HK-2 (cell line): ENCODE measurements around the gene RPS13.
"Not testable (repeated sequence)": the region's sequence is repeated elsewhere in the genome, so short reads cannot be mapped to it uniquely, and the experiment has no call there.

Experiments used
- DNase-seq: peaks from one replicate; pipeline ENCODE4 v3.0.0-alpha.2; 2018; ENCODE audit not compliant: unreplicated experiment

The RPS13 gene

DNA sequence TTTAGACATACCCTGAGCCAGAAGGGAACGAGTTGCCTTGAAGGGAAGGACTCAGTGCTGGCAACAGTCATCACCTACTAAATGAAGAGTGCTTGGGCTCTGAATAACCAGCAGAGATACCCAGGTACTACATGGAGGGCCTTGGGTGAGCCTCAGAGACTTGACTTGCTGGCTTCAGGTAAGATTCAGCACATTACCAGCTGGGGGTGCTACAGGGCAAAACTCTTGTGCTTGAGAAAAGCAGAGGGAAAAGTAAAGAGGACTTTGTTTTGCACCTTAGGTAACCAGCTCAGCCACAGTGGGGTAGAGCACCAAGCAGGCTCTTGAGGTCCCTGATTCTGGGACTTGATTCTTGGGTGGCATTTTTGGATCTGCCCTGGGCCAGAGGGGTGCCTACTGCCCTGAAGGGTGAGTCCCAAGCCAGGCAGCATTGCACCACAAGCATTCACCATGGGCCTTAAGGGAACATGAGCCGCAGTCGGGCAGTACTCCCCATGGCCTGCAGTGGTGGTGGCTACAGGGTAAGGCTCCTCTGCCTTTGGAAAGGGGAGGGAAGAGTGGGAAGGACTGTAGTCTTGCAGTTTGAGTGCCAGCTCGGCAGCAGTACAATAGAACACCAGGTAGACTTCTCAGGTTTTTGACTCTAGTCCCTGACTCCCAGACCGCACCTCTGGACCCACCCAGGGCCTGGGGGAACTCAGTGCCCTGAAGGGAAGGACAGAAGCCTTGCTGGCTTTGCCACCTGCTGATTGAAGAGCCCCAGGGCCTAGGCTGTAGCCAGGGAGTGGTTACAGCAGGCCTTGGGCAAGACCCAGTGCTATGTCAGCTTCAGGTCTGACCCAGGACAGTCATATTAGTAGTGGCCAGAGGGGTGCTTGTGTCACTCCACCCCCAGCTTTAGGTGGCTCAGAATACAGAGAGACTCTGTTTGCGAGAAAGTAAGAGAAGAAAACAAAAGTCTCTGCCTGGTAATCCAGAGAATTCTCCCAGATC lies 40.5 kb downstream of the RPS13 start:
- DNase-seq, result no peak

DNA sequence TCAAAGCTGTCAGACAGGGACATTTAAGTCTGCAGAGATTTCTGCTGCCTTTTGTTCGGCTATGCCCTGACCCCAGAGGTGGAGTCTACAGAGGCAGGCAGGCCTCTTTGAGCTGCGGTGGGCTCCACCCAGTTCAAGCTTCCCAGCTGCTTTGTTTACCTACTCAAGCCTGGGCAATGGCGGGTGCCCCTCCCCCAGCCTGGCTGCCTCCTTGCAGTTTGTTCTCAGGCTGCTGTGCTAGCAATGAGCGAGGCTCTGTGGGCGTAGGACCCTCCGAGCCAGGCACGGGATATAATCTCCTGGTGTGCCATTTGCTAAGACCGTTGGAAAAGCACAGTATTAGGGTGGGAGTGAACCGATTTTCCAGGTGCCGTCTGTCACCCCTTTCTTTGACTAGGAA lies 43.4 kb downstream of the RPS13 start:
- DNase-seq, result not testable (repeated sequence)

DNA sequence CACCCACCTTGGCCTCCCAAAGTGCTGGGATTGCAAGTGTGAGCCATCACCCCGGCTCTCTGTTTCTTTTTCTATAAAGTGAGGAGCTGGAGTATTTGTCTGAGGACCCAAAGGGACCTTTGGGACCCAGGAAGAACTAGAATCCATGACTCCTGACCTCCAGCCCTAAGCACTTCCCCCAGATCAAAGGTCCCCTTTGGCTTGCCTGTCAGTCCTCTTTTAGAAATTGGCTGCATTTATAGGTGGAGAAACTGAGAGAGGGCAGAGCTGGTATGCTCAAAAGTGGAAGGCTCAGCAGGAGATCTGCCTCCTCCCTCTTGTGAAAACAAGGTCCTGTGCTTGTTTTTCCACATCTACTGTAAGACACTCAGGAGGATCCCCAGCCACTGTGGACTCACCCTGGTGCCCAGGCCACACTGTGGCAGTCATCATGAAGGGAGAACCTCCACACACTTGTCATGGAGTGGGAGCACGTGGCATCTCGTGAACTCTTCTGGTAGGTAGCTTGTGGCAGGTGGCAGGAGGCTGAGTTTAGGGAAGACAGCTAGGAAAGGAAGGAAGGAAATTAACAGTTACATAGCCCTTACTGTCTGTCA lies 50.9 kb downstream of the RPS13 start:
- no peak for DNase-seq

DNA sequence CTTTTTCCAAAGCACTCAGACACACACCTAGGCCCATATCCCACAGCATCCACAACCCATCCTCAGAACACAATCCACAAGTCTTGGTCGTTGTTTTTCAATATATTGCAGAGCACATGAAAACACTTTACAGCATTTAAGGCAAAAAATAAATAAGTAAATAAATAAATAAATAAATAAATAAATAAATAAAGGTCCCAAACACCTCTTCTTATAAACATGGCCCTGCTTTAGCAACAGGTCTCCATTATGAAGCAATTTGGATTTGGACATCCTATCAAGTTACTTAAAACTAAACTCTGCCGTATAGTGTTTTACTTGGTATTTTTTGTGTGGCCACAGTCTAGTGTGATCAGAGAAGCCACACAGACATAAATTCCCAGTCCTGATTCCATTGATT lies 52.5 kb downstream of the RPS13 start:
- no peak for DNase-seq
